Germinal center (tissue), 1 donor: ENCODE results near the gene ANXA6.

Source experiments
- DNase-seq: peaks from one replicate; pipeline ENCODE4 v3.0.0; 2012; ENCODE audit warnings: mixed read lengths, low spot score

ANXA6 gene

DNA sequence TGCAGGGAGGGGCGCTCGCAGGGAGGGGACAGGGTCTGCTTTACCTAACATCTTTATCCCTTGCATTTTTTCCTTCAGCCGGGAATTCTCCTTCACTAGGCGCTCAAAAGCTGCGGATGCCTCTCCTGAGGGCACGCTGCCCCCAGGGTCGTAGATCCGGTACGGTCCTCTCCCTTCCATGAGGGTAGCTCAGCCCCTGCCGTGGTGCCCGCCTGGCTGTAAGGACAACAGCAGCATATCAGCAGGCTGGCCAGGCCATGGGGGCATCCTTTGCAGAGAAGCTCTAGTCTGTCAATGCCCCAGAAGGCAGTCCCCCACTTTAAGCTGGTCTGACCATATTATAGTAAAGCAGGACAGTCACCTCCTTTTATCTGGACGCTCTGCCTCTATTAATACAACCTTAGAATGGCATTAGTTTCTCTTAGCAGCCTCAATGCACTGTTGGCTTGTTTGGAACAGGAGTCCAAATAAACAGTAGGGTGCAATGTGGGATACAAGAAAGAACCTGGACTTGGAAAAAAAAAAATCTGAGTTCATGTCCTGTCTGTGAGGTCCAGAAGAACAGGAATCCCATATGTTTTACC lies 92.6 kb downstream of the ANXA6 start:
- no peak for DNase-seq

DNA sequence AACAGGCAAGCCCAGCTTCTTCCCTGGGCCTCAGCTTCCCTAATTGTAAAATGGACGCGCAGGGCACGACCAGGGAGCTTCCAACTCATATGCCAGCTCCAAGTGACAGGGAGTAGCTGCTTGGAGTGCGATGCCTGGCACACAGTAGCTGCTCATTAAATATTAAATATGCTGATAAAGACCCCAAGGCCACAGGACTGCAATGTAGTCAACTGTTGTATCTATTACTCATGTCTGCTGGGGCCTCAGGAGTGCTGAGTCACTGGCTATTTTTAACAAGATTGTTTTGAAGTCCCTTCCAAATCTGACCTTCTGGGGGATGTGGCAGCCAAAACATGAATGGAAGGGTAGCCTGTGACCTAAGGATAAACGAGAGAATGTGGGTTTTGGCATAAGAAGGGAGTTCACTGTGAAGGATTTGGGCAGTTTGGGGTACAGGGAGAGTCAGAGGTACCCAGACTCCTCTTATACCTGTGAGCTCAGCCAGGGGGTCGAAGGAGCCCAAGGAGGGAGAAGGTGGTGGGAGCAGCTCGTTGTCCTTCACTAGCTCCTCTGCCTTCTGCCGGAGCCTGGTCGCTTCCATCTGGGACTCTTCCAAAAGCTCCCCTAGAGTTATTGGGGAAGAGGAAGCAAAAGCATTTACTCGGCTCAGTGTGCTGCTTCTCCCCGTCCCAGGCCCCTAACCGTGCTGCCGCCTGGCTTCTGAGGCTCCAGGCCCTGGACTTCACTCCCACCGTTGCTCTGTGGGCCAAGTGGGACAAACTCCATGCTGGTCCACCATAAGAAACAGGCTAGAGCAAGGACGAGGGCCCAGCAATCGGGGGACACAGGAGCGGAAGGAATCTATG lies 94.2 kb downstream of the ANXA6 start:
- no peak for DNase-seq

DNA sequence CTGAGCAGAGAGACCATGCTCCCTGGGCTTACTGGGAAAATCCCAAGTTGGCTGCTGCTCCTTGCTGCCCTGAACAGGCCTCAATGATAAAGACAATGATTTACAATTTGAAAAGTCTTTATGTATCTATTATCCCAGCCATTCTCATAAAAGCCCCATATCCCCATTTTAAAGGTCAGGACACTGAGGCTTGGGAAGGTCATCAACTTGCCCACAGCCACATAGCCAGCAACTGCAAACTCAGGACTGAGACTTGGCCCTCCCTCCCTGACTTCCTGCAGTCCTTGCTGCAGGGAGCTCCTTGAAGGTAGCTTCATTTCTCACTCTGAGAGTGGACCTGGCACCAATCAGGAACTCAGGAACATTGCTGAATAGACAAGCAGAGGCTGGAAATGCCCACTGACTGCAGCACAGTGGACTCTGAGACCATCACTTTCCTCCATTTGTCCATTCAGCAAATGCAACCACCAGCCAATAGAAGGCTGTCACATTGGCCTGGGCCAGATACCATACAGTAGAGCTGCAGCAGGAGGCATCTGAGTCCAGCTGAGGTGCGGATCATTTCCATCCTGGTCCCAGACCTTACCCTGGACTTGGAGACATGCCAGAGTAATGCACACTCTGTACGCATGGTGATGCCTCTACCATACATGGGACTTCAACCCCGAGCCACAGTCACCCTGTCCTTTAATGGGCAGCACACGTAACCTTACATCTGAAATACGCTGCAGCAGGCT lies 95.0 kb downstream of the ANXA6 start:
- no peak for DNase-seq

DNA sequence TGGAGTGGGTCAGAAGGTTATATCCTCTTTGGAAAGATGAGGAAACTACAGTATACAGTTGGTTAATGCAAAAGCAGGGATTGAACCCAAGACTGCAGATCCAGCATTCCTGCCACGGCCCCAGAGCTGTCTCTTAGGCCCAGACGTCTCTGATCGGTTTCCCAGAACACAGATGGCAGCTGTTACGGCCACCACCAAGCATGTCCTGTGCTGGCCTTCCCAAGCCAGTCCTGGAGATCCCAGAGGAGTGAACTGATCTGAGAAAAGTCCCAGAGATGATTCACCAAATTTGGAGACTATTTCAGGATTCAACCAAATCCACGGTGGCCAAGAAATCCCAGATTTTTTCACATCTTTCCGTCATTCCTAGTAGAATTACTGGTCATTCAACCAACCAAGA lies 96.8 kb downstream of the ANXA6 start:
- no peak for DNase-seq

DNA sequence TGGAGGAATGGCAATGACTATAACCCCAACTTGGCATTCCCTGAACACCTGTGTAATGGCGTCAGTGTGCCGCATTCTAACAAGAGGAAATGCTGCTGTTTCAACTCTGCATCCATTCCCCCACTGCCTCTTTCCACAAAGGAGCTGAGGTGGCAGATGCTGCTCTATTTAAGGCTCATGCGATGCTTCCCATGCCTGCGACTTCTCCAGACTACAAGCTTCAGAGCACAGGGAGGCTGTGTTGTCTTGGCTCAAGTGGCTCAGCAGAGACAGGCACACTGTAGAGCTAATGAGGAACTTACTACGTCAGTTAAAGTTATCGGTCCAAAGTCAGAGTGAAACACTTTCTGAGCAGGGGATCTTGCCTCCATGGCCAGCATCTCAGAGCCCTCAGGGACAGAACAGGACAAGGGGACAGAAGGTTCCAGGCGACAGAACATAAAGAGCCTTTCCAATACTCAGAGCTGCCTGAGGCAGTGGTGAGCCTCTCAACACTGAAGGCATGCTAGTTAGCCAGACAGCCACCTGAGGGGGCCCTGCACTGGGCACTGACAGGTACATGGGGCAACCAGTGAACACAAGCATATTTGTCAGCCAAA lies 98.6 kb downstream of the ANXA6 start:
- peak; percentile 44 for DNase-seq

GRCh38 chr5:151058301-151058700 lies 99.3 kb downstream of the ANXA6 start:
- no peak for DNase-seq

DNA sequence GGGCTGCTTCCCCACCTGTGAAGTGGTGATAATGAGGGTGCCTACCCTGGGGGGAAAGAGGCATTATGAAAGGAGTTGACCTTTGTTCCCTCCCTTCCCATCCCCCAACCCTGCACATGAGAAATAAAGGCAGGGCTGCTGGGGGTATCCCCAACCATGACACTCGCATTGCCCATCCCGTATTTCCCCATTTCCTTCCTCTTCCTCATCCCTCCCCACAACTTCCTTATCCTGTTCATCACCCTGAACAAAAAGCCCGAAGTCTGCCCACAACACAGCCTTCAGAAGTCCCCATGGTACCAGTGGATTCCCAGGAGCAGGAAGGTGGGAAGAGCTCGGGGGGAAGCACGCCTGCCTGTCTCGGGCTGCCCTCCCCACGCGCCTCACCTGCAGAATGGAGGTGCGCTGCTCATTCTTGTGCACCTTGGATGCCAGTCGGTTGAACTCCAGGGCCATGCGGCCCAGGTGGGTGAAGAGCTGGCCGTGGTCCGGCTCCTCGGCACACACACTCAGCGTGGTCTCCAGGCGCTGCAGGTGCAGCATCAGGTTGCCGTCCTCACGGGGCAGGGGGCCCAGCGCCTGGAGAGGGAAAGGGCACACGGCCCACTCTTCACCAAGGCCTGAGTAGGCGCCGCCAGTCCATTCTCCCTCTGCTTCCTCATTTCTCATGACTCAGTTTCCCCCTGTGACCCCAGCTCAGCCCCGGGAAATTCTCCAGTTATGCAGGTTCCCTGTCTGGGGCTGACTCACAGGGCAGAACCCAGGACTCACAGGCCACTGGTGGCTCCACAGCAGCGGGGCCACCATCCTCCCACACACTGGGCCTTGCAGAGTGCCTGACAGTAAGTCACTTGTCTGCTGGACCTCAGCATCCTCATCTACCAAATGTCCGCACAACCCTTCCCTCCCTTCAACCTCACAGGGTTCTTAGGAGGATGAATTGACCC lies 100.9 kb downstream of the ANXA6 start:
- DNase-seq, result no peak

- DNase-seq, result no peak
Measured at GRCh38 chr5:151055336-151055735, 102.2 kb downstream of the ANXA6 start.

GRCh38 chr5:151054709-151055108 lies 102.9 kb downstream of the ANXA6 start:
- no peak for DNase-seq

DNA sequence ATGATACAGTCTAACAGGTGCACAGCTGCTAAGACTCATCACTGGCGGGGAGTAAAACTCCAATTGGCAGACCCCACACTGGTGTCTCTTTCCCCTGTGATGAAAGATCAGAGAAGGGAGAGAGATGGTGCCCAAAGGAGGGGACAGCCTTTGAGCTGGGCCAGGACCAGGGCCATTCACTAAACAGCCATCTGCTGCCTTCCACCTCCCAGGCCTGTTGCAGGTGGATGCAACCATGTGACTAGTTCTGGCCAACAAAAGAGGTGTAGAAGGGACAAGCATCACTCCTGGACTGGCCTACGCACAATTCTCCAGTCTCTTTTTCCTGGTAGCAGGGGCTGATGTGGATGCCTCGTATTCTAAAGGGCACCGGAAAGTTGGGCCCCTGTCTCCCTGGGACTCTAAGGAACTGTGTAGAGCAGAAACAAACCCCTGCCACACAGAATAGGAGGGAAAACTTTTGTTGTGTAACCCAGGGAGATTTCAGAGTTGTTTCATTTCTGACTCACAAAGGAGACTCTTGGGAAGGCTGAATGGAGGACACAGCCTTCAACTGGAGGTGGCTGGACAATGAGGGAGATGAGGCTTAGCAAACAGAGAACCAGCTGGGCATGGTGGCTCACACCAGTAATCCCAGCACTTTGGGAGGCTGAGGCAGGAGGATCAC lies 103.7 kb downstream of the ANXA6 start:
- DNase-seq, result no peak

- no peak for DNase-seq
Measured at GRCh38 chr5:151052836-151053235, 104.7 kb downstream of the ANXA6 start.

DNA sequence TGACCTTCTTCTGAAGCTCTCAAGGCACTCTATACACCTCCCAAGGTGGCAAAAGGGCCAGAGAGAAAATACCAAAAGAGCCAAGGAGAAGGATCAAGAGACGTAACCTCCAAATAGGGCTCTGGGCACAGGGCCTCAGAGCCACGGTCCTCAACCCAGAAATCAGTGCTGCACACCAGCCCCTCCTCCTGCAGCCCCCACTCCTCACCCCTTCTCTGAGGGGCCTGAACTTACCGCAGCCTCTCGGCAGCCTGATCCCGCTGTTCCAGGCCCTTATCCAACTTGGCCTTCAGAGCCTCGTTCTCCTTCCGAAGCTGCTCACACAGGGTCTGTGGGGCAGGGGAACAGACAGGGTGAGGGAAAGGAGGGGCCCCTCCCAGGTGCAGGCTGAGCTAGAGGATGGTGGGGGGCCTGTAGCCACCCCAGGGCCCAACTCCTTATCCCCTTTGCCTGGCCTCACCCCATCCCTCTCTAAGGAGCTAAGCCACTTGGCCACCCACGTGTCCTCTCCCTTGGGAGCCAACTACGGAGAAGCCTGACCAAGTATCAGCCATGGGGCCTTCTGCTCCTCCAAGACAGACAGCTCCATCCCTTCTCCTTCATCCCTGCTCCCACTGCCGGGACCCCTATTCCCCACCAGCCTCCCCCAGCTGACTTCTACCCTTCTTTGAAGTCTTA lies 105.5 kb downstream of the ANXA6 start:
- no peak for DNase-seq

DNA sequence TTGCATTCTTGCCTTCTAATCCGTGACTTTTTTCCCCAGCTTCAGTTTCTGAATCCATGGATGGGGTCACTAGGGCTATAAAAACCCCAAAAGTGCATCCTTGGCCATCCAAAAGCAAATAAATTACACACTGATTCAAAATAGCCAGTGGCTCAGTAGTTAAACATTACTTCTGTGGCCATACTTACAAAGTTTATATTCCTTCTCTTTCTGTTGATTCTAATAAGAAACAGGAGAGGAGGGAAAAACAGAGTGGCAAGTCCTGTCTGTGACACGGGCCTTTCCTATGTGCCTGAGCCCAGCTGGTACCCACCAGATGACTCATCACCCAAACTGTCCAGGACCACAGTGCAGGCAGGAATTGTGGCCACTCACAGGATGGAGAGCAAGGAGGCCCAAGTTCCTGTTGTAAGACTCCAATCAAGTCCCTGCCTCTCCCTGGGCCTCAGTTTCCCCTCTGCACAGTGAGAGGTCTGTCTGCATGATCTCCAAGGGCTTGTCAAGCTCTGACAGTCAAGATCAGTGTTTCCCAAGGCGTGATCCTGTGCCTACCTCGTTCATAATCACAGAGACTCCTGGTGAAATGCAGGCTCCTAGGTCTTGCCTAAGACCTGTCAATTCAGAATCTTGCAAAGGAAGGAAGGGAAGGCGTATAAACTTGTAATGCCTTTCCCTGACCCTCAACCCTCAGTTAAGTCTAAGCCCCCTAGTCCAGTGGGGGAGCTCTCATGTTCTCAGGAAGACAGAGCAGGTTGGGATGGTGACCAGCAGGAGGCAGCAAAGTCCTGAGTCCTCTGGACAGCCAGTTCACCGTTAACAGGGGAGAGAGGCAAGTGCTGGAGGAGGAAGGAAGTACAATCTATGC lies 106.3 kb downstream of the ANXA6 start:
- peak; percentile 77 for DNase-seq
